ENCODE data around the gene CFAP126.
A peak's percentile ranks its signal among the peaks of the same experiment; 100 is the strongest.
"Not testable (repeated sequence)": the region's sequence is repeated elsewhere in the genome, so short reads cannot be mapped to it uniquely, and the experiment has no call there.

CFAP126 gene, protein sequence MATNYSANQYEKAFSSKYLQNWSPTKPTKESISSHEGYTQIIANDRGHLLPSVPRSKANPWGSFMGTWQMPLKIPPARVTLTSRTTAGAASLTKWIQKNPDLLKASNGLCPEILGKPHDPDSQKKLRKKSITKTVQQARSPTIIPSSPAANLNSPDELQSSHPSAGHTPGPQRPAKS
- long read RNA-seq = 0 reads

- Histone ChIP-seq H3K27ac (replicated peaks) (peak within 1 kb of the TSS; percentile 55), H3K4me3 (replicated peaks; ENCODE audit: insufficient read depth, low read length) (no peak within 1 kb of the TSS), H3K27me3 (ENCODE audit: insufficient read depth, poor library complexity, severe bottlenecking) (no peaks in the 10 kb centered on the region)
- DNase-seq (ENCODE audit: low read depth in 1 of 2, low spot score in 1 of 2) = peak; percentile 45 to 83
- TF ChIP-seq CTCF (IDR thresholded peaks at IDR 0.05; ENCODE audit: insufficient read depth, low read length) (no peak), REST (IDR thresholded peaks at IDR 0.05; ENCODE audit: insufficient replicate concordance, low read depth) (no peak), SPI1 (IDR thresholded peaks at IDR 0.05; ENCODE audit: borderline replicate concordance, low read depth) (peak; percentile 16; the same call in 1 of the 2 replicates), POLR2AphosphoS5 (IDR thresholded peaks at IDR 0.05; ENCODE audit: low read depth) (no peak), GABPA (IDR thresholded peaks at IDR 0.05; ENCODE audit: low read depth) (no peak)
These were observed at the start of gene CFAP126 for GRCh38 chr1:161367684-161368400. Gene CFAP126 (minus strand): TSS chr1:161367876. CDS start chr1:161367868, 8 bp downstream.

- not testable (repeated sequence) for H3K4me3 ChIP-seq (replicated peaks; ENCODE audit: insufficient read depth, low read length); DNase-seq (ENCODE audit: low read depth in 1 of 2, low spot score in 1 of 2); H3K27ac ChIP-seq (replicated peaks); H3K27me3 ChIP-seq (ENCODE audit: insufficient read depth, poor library complexity, severe bottlenecking)
These were observed 45.4 kb upstream of the CFAP126 start for GRCh38 chr1:161413050-161413449.

DNA sequence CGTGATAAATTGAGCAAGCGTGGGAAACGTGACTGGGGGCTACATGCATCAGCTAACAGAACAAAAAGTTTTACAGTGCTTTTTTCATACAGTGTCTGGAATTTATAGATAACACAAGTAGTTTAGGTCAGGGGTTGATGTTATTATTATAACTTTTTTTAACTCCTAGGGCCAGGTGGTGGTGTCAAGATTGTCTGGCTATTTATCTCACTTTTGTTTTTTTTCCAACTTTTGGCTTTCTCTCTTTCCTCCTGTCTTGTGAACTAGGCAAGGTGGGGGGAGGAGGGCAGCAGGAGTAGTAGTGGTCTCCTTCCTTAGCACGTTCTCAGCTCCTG lies 42.9 kb upstream of the CFAP126 start:
- DNase-seq (ENCODE audit: low read depth in 1 of 2, low spot score in 1 of 2); H3K27ac ChIP-seq (replicated peaks); H3K4me3 ChIP-seq (replicated peaks; ENCODE audit: insufficient read depth, low read length); H3K27me3 ChIP-seq (ENCODE audit: insufficient read depth, poor library complexity, severe bottlenecking): not testable (repeated sequence)

DNA sequence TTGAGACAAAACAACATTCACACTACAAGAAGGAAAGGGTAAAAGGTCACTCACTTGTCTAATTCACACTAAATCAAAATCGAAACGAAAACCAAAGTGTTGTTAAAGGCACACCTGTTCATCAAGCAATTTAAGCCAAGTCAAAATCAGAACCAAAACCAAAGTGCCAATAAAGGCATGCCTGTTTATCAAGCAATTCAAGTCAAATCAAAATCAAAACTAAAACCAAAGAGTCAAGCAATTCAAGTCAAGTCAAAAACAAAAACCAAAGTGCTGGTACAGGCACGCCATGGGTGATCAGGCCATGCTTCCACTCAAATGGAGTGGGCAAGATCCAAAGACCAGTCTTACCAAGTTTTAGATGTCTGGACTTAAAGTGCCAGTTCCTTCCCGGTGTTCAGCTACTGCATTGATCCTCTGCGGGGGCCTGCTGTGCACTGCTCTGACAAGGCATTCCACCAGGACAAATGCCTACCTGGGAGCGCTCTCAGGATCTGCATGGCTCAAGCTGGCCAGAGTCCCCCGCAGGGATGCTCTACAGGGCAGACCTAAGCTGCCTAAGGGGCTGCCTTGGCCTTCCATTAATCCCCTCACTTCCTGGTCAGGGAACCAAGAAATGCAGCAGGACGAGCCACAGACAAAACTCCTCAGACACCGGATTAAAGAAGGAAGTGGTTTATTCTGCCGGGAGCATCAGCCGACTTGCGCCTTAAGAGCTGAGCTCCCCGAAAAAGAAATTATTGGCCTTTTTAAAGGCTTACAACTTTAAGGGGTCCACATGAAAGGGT lies 42.4 kb upstream of the CFAP126 start:
- H3K4me3 ChIP-seq (replicated peaks; ENCODE audit: insufficient read depth, low read length); DNase-seq (ENCODE audit: low read depth in 1 of 2, low spot score in 1 of 2); H3K27ac ChIP-seq (replicated peaks); H3K27me3 ChIP-seq (ENCODE audit: insufficient read depth, poor library complexity, severe bottlenecking): not testable (repeated sequence)
- peak; percentile 10; the same call in 1 of the 2 replicates for TF ChIP-seq SPI1 (IDR thresholded peaks at IDR 0.05; ENCODE audit: borderline replicate concordance, low read depth)

DNA sequence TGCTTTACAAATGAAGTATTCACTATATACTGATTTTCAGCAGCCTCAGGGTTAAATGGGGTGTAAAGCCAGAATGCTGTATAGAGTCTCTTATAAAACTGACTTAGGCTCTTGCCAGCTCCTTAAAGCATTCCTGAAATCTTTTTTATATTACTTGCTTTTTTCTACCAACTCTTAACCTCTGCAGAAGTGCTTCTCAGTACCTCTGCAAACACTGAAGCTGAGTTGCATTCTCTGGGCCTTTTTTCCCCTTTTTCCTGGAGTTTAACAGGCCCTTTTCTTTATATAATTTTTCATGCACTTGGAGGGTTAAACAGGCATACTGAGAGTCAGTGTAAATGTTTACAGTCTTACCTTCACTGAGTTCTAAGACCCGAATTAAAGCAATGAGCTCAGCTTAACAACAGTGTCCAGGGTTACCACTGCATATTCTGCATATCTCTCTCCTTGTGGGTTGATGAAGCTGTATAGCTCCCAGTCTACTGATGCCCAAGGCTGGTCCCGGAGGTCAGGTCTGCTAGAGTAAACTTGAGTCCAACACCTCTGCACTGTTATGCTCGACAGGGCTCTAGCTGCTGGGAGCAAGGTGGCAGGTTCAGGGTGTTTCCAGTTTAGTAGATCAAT lies 40.9 kb upstream of the CFAP126 start:
- H3K4me3 ChIP-seq (replicated peaks; ENCODE audit: insufficient read depth, low read length) = no peak overlapping the region
- no peak for DNase-seq (ENCODE audit: low read depth in 1 of 2, low spot score in 1 of 2)
- no peak for TF ChIP-seq POLR2AphosphoS5 (IDR thresholded peaks at IDR 0.05; ENCODE audit: low read depth)
- TF ChIP-seq CTCF (IDR thresholded peaks at IDR 0.05; ENCODE audit: insufficient read depth, low read length) = no peak
- TF ChIP-seq SPI1 (IDR thresholded peaks at IDR 0.05; ENCODE audit: borderline replicate concordance, low read depth) = no peak
- no peak for TF ChIP-seq GABPA (IDR thresholded peaks at IDR 0.05; ENCODE audit: low read depth)
- no peak for TF ChIP-seq REST (IDR thresholded peaks at IDR 0.05; ENCODE audit: insufficient replicate concordance, low read depth)
- no peak overlapping the region for H3K27ac ChIP-seq (replicated peaks)
- no peaks in the 10 kb centered on the region for H3K27me3 ChIP-seq (ENCODE audit: insufficient read depth, poor library complexity, severe bottlenecking)
